SJSA1 (cell line): ENCODE measurements around the gene NAMPT. TPM values are rescaled to one million over a fixed set of nuclear protein-coding genes. Genes with fewer than 3 reads are reported as not detected.
"Not testable (repeated sequence)": the region's sequence is repeated elsewhere in the genome, so short reads cannot be mapped to it uniquely, and the experiment has no call there.

Experiments used
- DNase-seq, 2 experiments: peaks; one replicate each; pipeline ENCODE4 v3.0.0-alpha.2; 2015 to 2020; ENCODE audit warnings: low spot score in 2 of 2, low read depth in 1 of 2
- H3K27ac ChIP-seq: fragments of 250-450 bp; sonication (Bioruptor Pico); 2 replicates; pipeline ENCODE4 v1.5.1; 2020; ENCODE audit warnings: mild to moderate bottlenecking, moderate library complexity
- H3K27me3 ChIP-seq: fragments of 250-450 bp; sonication (Bioruptor Pico); replicated peaks from 2 replicates; pipeline ENCODE4 v1.5.1; 2020; ENCODE audit warnings: mild to moderate bottlenecking, moderate library complexity
- H3K36me3 ChIP-seq: fragments of 250-450 bp; sonication (Bioruptor Pico); 2 replicates; pipeline ENCODE4 v1.5.1; 2020; ENCODE audit warnings: mild to moderate bottlenecking
- H3K4me1 ChIP-seq: fragments of 250-450 bp; sonication (Bioruptor Pico); replicated peaks from 2 replicates; pipeline ENCODE4 v1.6.1; 2021; ENCODE audit warnings: mild to moderate bottlenecking
- H3K4me3 ChIP-seq: fragments of 250-450 bp; sonication (Bioruptor Pico); 2 replicates; pipeline ENCODE4 v1.5.1; 2020; ENCODE audit warnings: mild to moderate bottlenecking
- H3K9me3 ChIP-seq: fragments of 250-450 bp; sonication (Bioruptor Pico); replicated peaks from 2 replicates; pipeline ENCODE4 v1.5.1; 2020; ENCODE audit warnings: mild to moderate bottlenecking
- total RNA-seq: library from RNA; depleted of rRNA; stranded (reverse); fragments of >200 nt; shearing (Covaris generic); gene quantifications from 2 replicates; pipeline ENCODE4 v1.2.3, GENCODE V29; 2014

NAMPT gene
- total RNA-seq, 1 experiment from 2014 or later = 61.5 TPM

DNA sequence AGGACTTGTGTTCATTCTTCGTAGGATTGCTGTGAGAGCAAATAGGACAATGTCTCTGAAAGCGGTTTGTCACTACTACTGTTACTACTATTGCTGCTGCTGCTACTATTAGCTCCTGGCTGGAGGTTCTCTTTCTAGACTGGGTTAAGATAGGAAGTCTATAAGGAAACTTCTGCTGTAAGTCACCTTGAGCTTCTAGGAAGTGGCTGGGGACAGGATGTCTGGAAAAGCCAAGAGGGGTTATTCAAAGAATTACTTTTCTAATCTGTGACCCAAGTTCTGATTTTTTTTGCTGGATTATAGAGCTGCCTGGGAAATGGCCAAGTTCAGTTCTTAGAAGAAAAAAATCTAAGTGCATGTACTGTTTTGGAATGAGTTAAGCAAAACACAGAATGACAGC is 62.2 kb downstream of the NAMPT start:
- H3K4me3 ChIP-seq = no peak overlapping the region
- no peak for DNase-seq
- peaks cover 3% of the 10 kb centered on the region for H3K4me1 ChIP-seq
- H3K36me3 ChIP-seq = no peaks in the 10 kb centered on the region
- no peaks in the 10 kb centered on the region for H3K9me3 ChIP-seq
- H3K27ac ChIP-seq = no peak overlapping the region
- H3K27me3 ChIP-seq = no peaks in the 10 kb centered on the region

- H3K27me3 ChIP-seq = no peaks in the 10 kb centered on the region
- peaks cover 19% of the 10 kb centered on the region for H3K4me1 ChIP-seq
- H3K36me3 ChIP-seq = no peaks in the 10 kb centered on the region
- H3K27ac ChIP-seq = no peak overlapping the region
- DNase-seq = no peak
- H3K9me3 ChIP-seq = no peaks in the 10 kb centered on the region
- no peak overlapping the region for H3K4me3 ChIP-seq
Observed at GRCh38 chr7:106220307-106220706, 64.5 kb downstream of the NAMPT start.

- H3K4me3 ChIP-seq = no peak overlapping the region
- no peak for DNase-seq
- no peak overlapping the region for H3K27ac ChIP-seq
Observed at GRCh38 chr7:106219170-106219569, 65.6 kb downstream of the NAMPT start.

DNA sequence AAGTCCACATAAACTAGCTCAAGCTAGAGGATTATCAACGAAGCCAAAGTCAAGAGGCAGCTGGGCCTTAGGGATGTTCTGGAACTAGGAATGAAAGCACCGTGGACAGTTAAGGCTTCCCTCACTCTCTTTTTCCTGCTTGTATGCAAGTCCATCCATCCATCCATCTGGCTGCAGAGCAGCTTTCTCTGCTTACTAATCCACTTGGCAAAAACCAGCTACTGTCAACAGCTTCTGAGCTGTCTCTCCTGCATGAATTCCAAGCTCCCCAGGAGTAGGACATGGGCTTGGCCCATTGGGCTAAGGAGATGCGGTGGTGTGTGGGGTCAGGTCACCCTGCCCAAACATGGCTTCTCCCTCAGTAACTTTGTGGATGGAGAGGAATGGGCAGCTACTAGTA is 66.2 kb downstream of the NAMPT start:
- H3K27me3 ChIP-seq = no peaks in the 10 kb centered on the region
- no peaks in the 10 kb centered on the region for H3K9me3 ChIP-seq
- DNase-seq = no peak
- H3K4me1 ChIP-seq = peaks cover 19% of the 10 kb centered on the region
- no peak overlapping the region for H3K4me3 ChIP-seq
- H3K27ac ChIP-seq = no peak overlapping the region
- H3K36me3 ChIP-seq = no peaks in the 10 kb centered on the region

More at GRCh38 chr7:106219170-106219569, 65.6 kb downstream of the NAMPT start:
- H3K4me1 ChIP-seq = peaks cover 19% of the 10 kb centered on the region
- no peaks in the 10 kb centered on the region for H3K27me3 ChIP-seq
- H3K9me3 ChIP-seq = no peaks in the 10 kb centered on the region
- H3K36me3 ChIP-seq = no peaks in the 10 kb centered on the region

DNA sequence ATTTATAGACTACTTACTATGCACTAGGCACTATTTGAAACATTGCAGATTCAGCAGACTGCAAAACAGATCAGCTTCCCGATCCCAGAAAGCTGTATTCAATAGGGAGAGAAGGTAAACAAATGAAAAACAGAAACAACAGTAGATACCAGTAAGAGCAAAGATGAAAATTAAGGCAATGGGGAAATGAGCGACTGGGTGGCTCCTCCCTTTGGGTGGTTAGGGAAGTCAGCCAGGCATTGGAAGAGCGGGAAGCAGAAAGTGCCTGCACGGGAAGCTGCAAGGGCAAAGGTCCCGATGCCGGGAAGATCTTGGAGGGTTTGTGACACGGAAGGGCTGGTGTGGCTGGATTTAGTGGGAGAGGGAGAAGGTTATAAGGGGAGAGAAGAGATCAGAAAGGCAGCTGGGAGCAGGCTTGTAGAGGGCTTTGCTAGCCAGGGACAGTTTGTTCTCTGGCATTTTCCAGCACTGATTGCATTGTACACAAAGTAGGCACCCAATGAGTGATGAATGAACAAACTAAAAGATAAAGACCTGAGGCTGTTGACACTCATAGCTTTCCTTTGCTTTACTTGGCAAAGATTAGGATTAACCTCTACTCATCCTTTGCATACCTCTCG is 67.8 kb downstream of the NAMPT start:
- DNase-seq = peak; percentile 57 to 58
- peaks cover 19% of the 10 kb centered on the region for H3K4me1 ChIP-seq
- H3K27ac ChIP-seq = peak overlapping the region; percentile 57
- no peaks in the 10 kb centered on the region for H3K36me3 ChIP-seq
- no peak overlapping the region for H3K4me3 ChIP-seq
- H3K27me3 ChIP-seq = no peaks in the 10 kb centered on the region
- H3K9me3 ChIP-seq = no peaks in the 10 kb centered on the region

- Histone ChIP-seq H3K27ac (peak overlapping the region; percentile 57), H3K9me3 (no peaks in the 10 kb centered on the region), H3K27me3 (no peaks in the 10 kb centered on the region), H3K4me3 (no peak overlapping the region), H3K36me3 (no peaks in the 10 kb centered on the region), H3K4me1 (peaks cover 19% of the 10 kb centered on the region)
- DNase-seq = peak; percentile 65 to 81
Observed at GRCh38 chr7:106216517-106216922, 68.3 kb downstream of the NAMPT start.

DNA sequence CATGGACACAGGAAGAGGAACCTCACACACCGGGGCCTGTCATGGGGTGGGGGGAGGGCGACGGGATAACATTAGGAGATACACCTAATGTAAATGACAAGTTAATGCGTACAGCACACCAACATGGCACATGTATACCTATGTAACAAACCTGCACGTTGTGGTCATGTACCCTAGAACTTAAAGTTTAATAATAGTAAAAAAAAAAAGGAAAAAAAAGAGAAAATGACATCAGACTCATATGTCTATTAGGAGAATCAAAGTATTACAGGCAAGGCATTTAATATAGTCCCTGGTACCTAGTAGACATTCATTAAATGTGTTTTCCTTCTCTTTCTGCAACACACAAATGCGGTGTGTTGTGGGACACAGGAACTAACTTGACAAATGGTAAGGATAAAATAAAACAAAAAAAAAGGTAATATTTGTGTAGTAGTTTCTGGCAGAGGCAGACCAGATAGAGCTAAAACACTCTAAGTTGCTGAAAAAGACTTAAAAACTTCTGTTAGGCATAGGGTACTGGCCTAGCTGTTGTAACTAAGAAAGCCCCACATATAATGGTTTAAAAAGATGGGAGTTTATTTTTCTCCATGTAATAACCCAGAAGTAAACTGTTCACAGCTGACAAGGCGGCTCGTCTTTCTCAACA is 68.8 kb downstream of the NAMPT start:
- Histone ChIP-seq H3K4me3 (no peak overlapping the region), H3K27me3 (no peaks in the 10 kb centered on the region), H3K36me3 (no peaks in the 10 kb centered on the region), H3K4me1 (peaks cover 19% of the 10 kb centered on the region), H3K9me3 (no peaks in the 10 kb centered on the region), H3K27ac (peak overlapping the region; percentile 57)
- DNase-seq = no peak

GRCh38 chr7:106208944-106209343 is 75.8 kb downstream of the NAMPT start:
- not testable (repeated sequence) for H3K36me3 ChIP-seq, H3K9me3 ChIP-seq, H3K27me3 ChIP-seq, H3K4me1 ChIP-seq, H3K4me3 ChIP-seq, H3K27ac ChIP-seq, DNase-seq

GRCh38 chr7:106206826-106207541 is 77.8 kb downstream of the NAMPT start:
- Histone ChIP-seq H3K36me3 (no peaks in the 10 kb centered on the region), H3K27ac (no peak overlapping the region), H3K4me3 (no peak overlapping the region), H3K27me3 (no peaks in the 10 kb centered on the region), H3K9me3 (no peaks in the 10 kb centered on the region), H3K4me1 (no peaks in the 10 kb centered on the region; the same call in 1 of the 2 replicates)
- DNase-seq = no peak

DNA sequence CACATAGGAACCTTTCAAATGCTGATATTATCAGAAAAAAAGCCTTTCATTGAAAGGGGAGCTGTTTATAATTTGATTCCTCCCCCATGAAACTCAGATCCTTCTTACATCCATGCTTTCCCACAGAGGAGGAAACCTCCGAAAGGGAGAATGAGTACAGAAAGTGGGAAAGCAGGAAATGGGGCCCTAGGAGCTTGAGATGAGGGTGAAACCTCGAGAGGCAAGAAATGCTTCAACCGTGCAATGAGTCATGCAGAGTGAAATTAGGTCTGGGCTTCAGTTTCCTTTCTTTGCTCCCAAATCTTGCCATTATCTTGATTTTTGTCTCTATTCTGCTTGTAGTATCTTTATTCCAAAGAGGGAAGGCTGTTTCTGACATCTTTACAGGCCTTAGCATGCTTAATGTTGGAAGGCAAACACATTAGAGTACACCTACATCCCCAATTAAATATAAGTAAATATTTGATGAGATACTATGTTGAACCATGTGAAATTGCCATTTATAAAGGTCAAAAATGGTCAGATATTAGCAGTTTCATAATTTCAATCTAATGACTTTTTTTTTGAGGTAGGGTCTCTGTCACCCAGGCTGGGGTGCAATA is 79.1 kb downstream of the NAMPT start:
- Histone ChIP-seq H3K4me1 (no peaks in the 10 kb centered on the region; the same call in 1 of the 2 replicates), H3K36me3 (no peaks in the 10 kb centered on the region), H3K27me3 (no peaks in the 10 kb centered on the region), H3K4me3 (no peak overlapping the region), H3K9me3 (no peaks in the 10 kb centered on the region), H3K27ac (no peak overlapping the region)
- no peak for DNase-seq

- Histone ChIP-seq H3K4me3 (no peak overlapping the region), H3K27ac (no peak overlapping the region)
- DNase-seq = no peak
Observed at GRCh38 chr7:106203473-106203872, 81.3 kb downstream of the NAMPT start.

DNA sequence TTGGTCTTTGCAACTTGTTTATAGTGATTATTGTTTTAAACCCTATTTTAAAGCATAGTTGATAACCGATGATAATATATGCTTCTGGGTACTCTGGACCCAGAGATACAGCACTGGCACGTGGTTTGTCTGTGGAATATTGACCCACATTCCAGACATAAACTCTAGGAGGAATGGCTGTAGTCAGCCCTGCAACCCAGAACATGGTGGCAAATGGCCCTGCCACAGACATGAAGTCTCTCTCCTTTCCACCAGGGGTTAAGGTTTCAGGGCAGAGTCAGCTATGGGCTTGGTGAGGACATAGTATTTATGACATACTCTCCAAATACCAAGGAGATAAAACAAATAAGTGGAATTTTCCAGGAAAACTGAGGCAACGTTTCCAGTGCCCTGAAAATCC is 83.6 kb downstream of the NAMPT start:
- no peak overlapping the region for H3K4me3 ChIP-seq
- H3K27ac ChIP-seq = no peak overlapping the region
- DNase-seq = no peak
- no peaks in the 10 kb centered on the region for H3K27me3 ChIP-seq
- H3K9me3 ChIP-seq = no peaks in the 10 kb centered on the region
- H3K36me3 ChIP-seq = no peaks in the 10 kb centered on the region
- no peaks in the 10 kb centered on the region; the same call in 1 of the 2 replicates for H3K4me1 ChIP-seq

More at GRCh38 chr7:106203473-106203872, 81.3 kb downstream of the NAMPT start:
- Histone ChIP-seq H3K36me3 (no peaks in the 10 kb centered on the region), H3K27me3 (no peaks in the 10 kb centered on the region), H3K4me1 (no peaks in the 10 kb centered on the region; the same call in 1 of the 2 replicates), H3K9me3 (no peaks in the 10 kb centered on the region)

- no peaks in the 10 kb centered on the region for H3K4me1 ChIP-seq
- H3K27me3 ChIP-seq = no peaks in the 10 kb centered on the region
- no peaks in the 10 kb centered on the region for H3K9me3 ChIP-seq
- H3K4me3 ChIP-seq = no peak overlapping the region
- no peak overlapping the region for H3K27ac ChIP-seq
- no peak for DNase-seq
- H3K36me3 ChIP-seq = no peaks in the 10 kb centered on the region
Observed at GRCh38 chr7:106199813-106200364, 84.9 kb downstream of the NAMPT start.
